HepG2 (cell line): Measurements from ENCODE around the gene GPR83. TPM values are rescaled to one million over a fixed set of nuclear protein-coding genes. Genes with fewer than 3 reads are reported as not detected.
"Not testable (repeated sequence)": the region's sequence is repeated elsewhere in the genome, so short reads cannot be mapped to it uniquely, and the experiment has no call there.

Source experiments
- ATAC-seq: fragments of 200-7000 bp; cut with Tn5 transposase; 3 replicates; pipeline ENCODE4 v1.9.1; 2020; ENCODE audit warnings: mild to moderate bottlenecking, moderate library complexity
- BruUV-seq: library from RNA; stranded (reverse); fragments of 400-500 nt; replicated peaks from 2 replicates; lab custom pipeline; 2021; lab: Mats Ljungman, UMichigan
- CTCF ChIA-PET: fragments of 300-600 bp; formaldehyde crosslinking; extraction: SDS; loops from one replicate; lab custom pipeline; 2021; ENCODE audit warnings: low total read pairs, inconsistent platforms, low intra/inter-chr PET ratio; lab: Yijun Ruan, JAX
- POLR2A ChIA-PET: fragments of 350-600 bp; sonication (Branson Sonifier 250); formaldehyde crosslinking; loops from one replicate; lab custom pipeline; 2020; ENCODE audit warnings: antibody characterized with exemption, inconsistent platforms; lab: Yijun Ruan, JAX
- DNase-seq: peaks from one replicate; pipeline ENCODE4 v3.0.0-alpha.2; 2015; ENCODE audit warnings: low spot score
- FAIRE-seq: peaks from 3 replicates; lab custom pipeline; 2011; peaks lifted over from hg19 to GRCh38; lab: Jason Lieb, UNC
- H2AFZ ChIP-seq: one replicate; pipeline ENCODE4 v1.6.1; 2011; ENCODE audit warnings: low read length, inconsistent platforms
- H3K27ac ChIP-seq: fragments of 300-600 bp; 3 replicates; pipeline ENCODE4 v1.8.0; 2011; ENCODE audit warnings: mixed run types, mild to moderate bottlenecking, mixed read lengths, low read length, inconsistent platforms; ENCODE audit not compliant: insufficient read depth; ENCODE audit errors: extremely low read length
- H3K27me3 ChIP-seq, 2 experiments: fragments of 200-600 bp in 1 of 2; 2 replicates in 1 of 2; 3 replicates in 1 of 2; pipeline versions ENCODE4 v1.6.0 to v1.8.0; 2011; ENCODE audit warnings: low read length in 2 of 2, mild to moderate bottlenecking in 2 of 2, moderate library complexity in 2 of 2, inconsistent platforms in 1 of 2; ENCODE audit not compliant: insufficient read depth in 2 of 2, control insufficient read depth in 1 of 2
- H3K36me3 ChIP-seq, 2 experiments: fragments of 200-600 bp in 1 of 2; replicated peaks in 1 of 2; 2 replicates in 1 of 2; 3 replicates in 1 of 2; pipeline versions ENCODE4 v1.5.1 to v1.8.0; 2011; ENCODE audit warnings: low read length in 2 of 2, inconsistent platforms in 1 of 2; ENCODE audit not compliant: insufficient read depth in 2 of 2, control insufficient read depth in 1 of 2
- H3K4me1 ChIP-seq: 2 replicates; pipeline ENCODE4 v1.5.1; 2012; ENCODE audit warnings: low read length, inconsistent platforms; ENCODE audit not compliant: insufficient read depth
- H3K4me2 ChIP-seq: 2 replicates; pipeline ENCODE4 v1.6.0; 2011; ENCODE audit warnings: low read depth, low read length, inconsistent platforms
- H3K4me3 ChIP-seq, 3 experiments: fragments of 200-600 bp in 1 of 3; sonication (generic), shearing (Covaris generic) in 1 of 3; replicated peaks in 1 of 3; 2 replicates each; pipeline ENCODE4 v1.5.1; 2011 to 2016; ENCODE audit warnings: low read length in 3 of 3, inconsistent platforms in 2 of 3, low read depth in 2 of 3, mild to moderate bottlenecking in 2 of 3, control low read depth in 1 of 3, mixed read lengths in 1 of 3; ENCODE audit not compliant: insufficient read depth in 1 of 3
- H3K79me2 ChIP-seq: one replicate; pipeline ENCODE4 v1.6.1; 2011; ENCODE audit warnings: low read length, inconsistent platforms; ENCODE audit not compliant: insufficient read depth
- H3K9ac ChIP-seq: 2 replicates; pipeline ENCODE4 v1.6.0; 2011; ENCODE audit warnings: mild to moderate bottlenecking, low read depth, low read length, inconsistent platforms; ENCODE audit not compliant: insufficient read depth
- H3K9me3 ChIP-seq: 2 replicates; pipeline ENCODE4 v1.5.1; 2012; ENCODE audit warnings: mild to moderate bottlenecking, low read length
- H4K20me1 ChIP-seq: 2 replicates; pipeline ENCODE4 v1.6.0; 2011; ENCODE audit warnings: inconsistent platforms, mild to moderate bottlenecking, low read length, moderate library complexity; ENCODE audit not compliant: insufficient read depth
- ZNF281 ChIP-seq: sonication (generic); formaldehyde crosslinking; IDR thresholded peaks from 2 replicates; pipeline ENCODE4 v1.4.0; 2020; ENCODE audit warnings: missing genetic modification reagents, borderline replicate concordance
- WGBS: methylation state at CpG from one replicate; pipeline ENCODE4 v1.1.6; 2017; ENCODE audit warnings: low lambda C conversion rate; 5-methylcytosine and 5-hydroxymethylcytosine counted together
- in situ Hi-C: cut with HindIII; loops from 2 replicates; pipeline ENCODE4 v1.10.0; 2017; ENCODE audit warnings: low pct_unique_long_range_greater_than_20kb; ENCODE audit not compliant: extremely low pct_ligation_motif_present
- intact Hi-C: fragments of 100-400 bp; cut with micrococcal nuclease; formaldehyde crosslinking; loops from one replicate; pipeline ENCODE4 v1.10.0; 2022; ENCODE audit not compliant: unreplicated experiment
- polyA plus RNA-seq, 8 experiments: library from polyadenylated mRNA; depleted of rRNA in 3 of 8; stranded (reverse) in 7 of 8; unstranded in 1 of 8; fragments of >200 nt; fragmentation: Illumina TruSeq in 4 of 8; extraction: Trizol in 4 of 8; gene quantifications; 2 replicates each; pipeline versions ENCODE4 v1.2.1 to v1.2.3, GENCODE V29; 2011 to 2016; ENCODE audit warnings: low read depth in 4 of 8, missing spikeins in 1 of 8, mixed read lengths in 1 of 8; ENCODE audit not compliant: insufficient read depth in 1 of 8
- total RNA-seq, 5 experiments: library from RNA; depleted of rRNA; stranded (reverse); fragments of >200 nt; fragmentation: Illumina TruSeq; extraction: Trizol; gene quantifications; 2 replicates each; pipeline ENCODE4 v1.2.3, GENCODE V29; 2016; ENCODE audit warnings: low read depth in 1 of 5

Gene GPR83
- total and polyA plus RNA-seq, 2 of the 13 experiments (the other 11 are each of a cell fraction or from before 2014, with no cell fraction given), result 0.04 to 0.11 TPM

GRCh38 chr11:94370576-94370975 lies 30.6 kb downstream of the GPR83 start:
- H3K79me2 ChIP-seq, POLR2A ChIA-PET, H3K4me1 ChIP-seq, H4K20me1 ChIP-seq, H3K9ac ChIP-seq, BruUV-seq, FAIRE-seq, H3K27ac ChIP-seq, H3K27me3 ChIP-seq, CTCF ChIA-PET, H2AFZ ChIP-seq, ATAC-seq: not testable (repeated sequence)
- WGBS, result 0% methylated on average over 1 of the region's 6 CpGs
- Histone ChIP-seq H3K4me2 (peak overlapping the region; percentile 45), H3K4me3 (peak overlapping the region in 2 of 3 experiments; percentile 12 to 33; a peak in 1 of 6 replicates)
- TF ChIP-seq ZNF281, result 0 out of 2 replicates have a peak, but pooled peaks have one; percentile 68
- TF ChIP-seq, all 625 proteins: peak for 1; not testable (repeated sequence) for 624
- H3K36me3 ChIP-seq, intact Hi-C loops, DNase-seq, H3K9me3 ChIP-seq, in situ Hi-C loops: not testable (repeated sequence)

GRCh38 chr11:94350850-94351563 lies 50.2 kb downstream of the GPR83 start:
- in situ Hi-C loops, intact Hi-C loops, H3K9ac ChIP-seq, POLR2A ChIA-PET, CTCF ChIA-PET, H3K4me1 ChIP-seq, H2AFZ ChIP-seq, H4K20me1 ChIP-seq, H3K4me2 ChIP-seq, ATAC-seq, H3K36me3 ChIP-seq, H3K9me3 ChIP-seq, H3K27me3 ChIP-seq, BruUV-seq, H3K4me3 ChIP-seq, FAIRE-seq, DNase-seq, H3K27ac ChIP-seq, H3K79me2 ChIP-seq: not testable (repeated sequence)
- WGBS, result 42% methylated on average over 10 of the region's 10 CpGs

- BruUV-seq, H3K36me3 ChIP-seq, H4K20me1 ChIP-seq, H3K4me3 ChIP-seq, intact Hi-C loops, in situ Hi-C loops, ATAC-seq, H3K9ac ChIP-seq, CTCF ChIA-PET, H3K79me2 ChIP-seq, FAIRE-seq, DNase-seq, H3K9me3 ChIP-seq, H3K27me3 ChIP-seq, POLR2A ChIA-PET, H3K4me1 ChIP-seq, H3K27ac ChIP-seq, H3K4me2 ChIP-seq, H2AFZ ChIP-seq: not testable (repeated sequence)
- WGBS, result 2% methylated on average over 8 of the region's 8 CpGs
These were observed 54.9 kb downstream of the GPR83 start for GRCh38 chr11:94346311-94346710.
